ENCODE data around the gene FNDC3B. TPM values are rescaled to one million over a fixed set of nuclear protein-coding genes. Genes with fewer than 3 reads are reported as not detected.

FNDC3B gene
- total and polyA plus RNA-seq, 2 of the 8 experiments (the other 6 are each of a cell fraction or from before 2014, with no cell fraction given): 14.1 to 44.4 TPM

- Histone ChIP-seq H2AK5ac (ENCODE audit: low read depth, low read length) (no peak overlapping the region), H3K14ac (ENCODE audit: insufficient read length) (no peak overlapping the region), H4K20me1 (replicated peaks in 1 of 2; ENCODE audit: control insufficient read depth in 1 of 2, insufficient read depth in 2 of 2, low read length in 2 of 2) (peaks cover 3 to 10% of the 10 kb centered on the region in 2 experiments), H4K91ac (replicated peaks; ENCODE audit: insufficient read length, low read length) (no peak overlapping the region), H3K36me3 (ENCODE audit: control insufficient read depth in 2 of 4, insufficient read depth in 4 of 4, low read length in 3 of 4) (no peaks in the 10 kb centered on the region), H3K56ac (replicated peaks; ENCODE audit: insufficient read length, low read depth, low read length) (no peak overlapping the region), H3K79me1 (ENCODE audit: low read depth, low read length) (no peaks in the 10 kb centered on the region; the same call in 1 of the 2 replicates), H2BK12ac (ENCODE audit: low read depth, low read length) (no peak overlapping the region), H4K8ac (ENCODE audit: extremely low read depth, insufficient read depth, low read length) (no peak overlapping the region), H3K79me2 (ENCODE audit: control insufficient read depth in 1 of 2, insufficient read depth in 2 of 2, low read length in 2 of 2) (peaks cover 0 to 60% of the 10 kb centered on the region in 2 experiments; a peak in 2 of 4 replicates), H2BK20ac (ENCODE audit: low read length) (no peak overlapping the region), H3K4me3 (ENCODE audit: extremely low read depth in 1 of 4, insufficient read depth in 2 of 4, low read depth in 3 of 4, low read length in 4 of 4) (no peak overlapping the region), H4K5ac (ENCODE audit: insufficient read length, low read depth, low read length) (no peak overlapping the region), H2BK15ac (ENCODE audit: low read length) (no peak overlapping the region), H2BK5ac (ENCODE audit: low read depth, low read length) (no peak overlapping the region), H3K23me2 (ENCODE audit: low read depth, low read length) (no peaks in the 10 kb centered on the region), H3K23ac (ENCODE audit: insufficient read length) (no peak overlapping the region), H3K4me1 (replicated peaks in 1 of 4; ENCODE audit: control insufficient read depth in 3 of 4, insufficient read depth in 4 of 4, low read length in 3 of 4) (peaks cover 6 to 15% (median 10%) of the 10 kb centered on the region in 4 experiments), H3K4me2 (ENCODE audit: insufficient read depth in 1 of 2, low read depth in 2 of 2, low read length in 2 of 2) (no peak overlapping the region), H3K9me3 (ENCODE audit: insufficient read depth in 2 of 2, low read depth in 1 of 2, low read length in 1 of 2) (no peaks in the 10 kb centered on the region), H3K27me3 (replicated peaks in 1 of 4; ENCODE audit: control insufficient read depth in 3 of 4, extremely low read depth in 1 of 4, insufficient read depth in 3 of 4, low read length in 3 of 4) (no peaks in the 10 kb centered on the region), H3K27ac (ENCODE audit: low read depth, low read length) (no peak overlapping the region), H3K4ac (replicated peaks; ENCODE audit: insufficient read length, low read depth, low read length) (no peak overlapping the region), H3K18ac (ENCODE audit: extremely low read depth, low read length) (no peak overlapping the region), H3K9ac (replicated peaks in 1 of 4; ENCODE audit: extremely low read depth in 1 of 4, low read depth in 3 of 4, low read length in 3 of 4) (no peak overlapping the region), H2AFZ (ENCODE audit: low read length) (no peak overlapping the region), H2BK120ac (replicated peaks; ENCODE audit: low read depth, low read length) (no peak overlapping the region)
- 86% methylated on average over 2 of the region's 2 CpGs; no CpG with 5 or more reads in 1 of the 2 experiments for WGBS, 2 experiments (ENCODE audit: extremely low coverage in 1 of 2, insufficient coverage in 1 of 2, insufficient read length in 1 of 2, insufficient replicate concordance in 2 of 2, low coverage in 1 of 2, low lambda C conversion rate in 2 of 2, missing lambda C conversion rate in 1 of 2)
- DNase-seq (ENCODE audit: low read depth in 1 of 2, low spot score in 2 of 2): no peak
- ChIA-PET POLR2A (ENCODE audit: partially characterized antibody) (no interaction called here), CTCF (ENCODE audit: partially characterized antibody) (no interaction called here)
- no peak for FAIRE-seq
- no peak for TF ChIP-seq POU5F1 (IDR thresholded peaks at IDR 0.05; ENCODE audit: low read depth, low read length)
- no peak for TF ChIP-seq EZH2 (IDR thresholded peaks at IDR 0.05; ENCODE audit: low read depth, low read length, severe bottlenecking)
- no peak for TF ChIP-seq USF2 (IDR thresholded peaks at IDR 0.05; ENCODE audit: low read length)
- no peak for TF ChIP-seq ATF2 (IDR thresholded peaks at IDR 0.05; ENCODE audit: low read length)
- TF ChIP-seq BRCA1 (IDR thresholded peaks at IDR 0.05; ENCODE audit: low read depth, low read length): no peak
- no peak for TF ChIP-seq ZNF274 (IDR thresholded peaks at IDR 0.05; ENCODE audit: borderline replicate concordance, extremely low read depth, low read length)
- TF ChIP-seq JUN (IDR thresholded peaks at IDR 0.05; ENCODE audit: low read depth, low read length): no peak
- no peak for TF ChIP-seq GTF2F1 (IDR thresholded peaks at IDR 0.05; ENCODE audit: borderline replicate concordance, low read depth, low read length)
- no peak for TF ChIP-seq POLR2AphosphoS5 (IDR thresholded peaks at IDR 0.05; ENCODE audit: low read depth, low read length)
- TF ChIP-seq KDM4A (IDR thresholded peaks at IDR 0.05; ENCODE audit: low read depth, low read length, severe bottlenecking): no peak
- no peak for TF ChIP-seq EGR1 (IDR thresholded peaks at IDR 0.05; ENCODE audit: borderline replicate concordance, low read depth, low read length)
- TF ChIP-seq GABPA (IDR thresholded peaks at IDR 0.05; ENCODE audit: borderline replicate concordance, insufficient read depth, low read length): no peak
Observed at GRCh38 chr3:172211123-172211522, 171.7 kb downstream of the FNDC3B start.
